K562 (cell line): Measurements from ENCODE around the gene FSTL4. TPM values are rescaled to one million over a fixed set of nuclear protein-coding genes. Genes with fewer than 3 reads are reported as not detected.

Source experiments
- ATAC-seq: fragments of 200-7000 bp; cut with Tn5 transposase; 3 replicates; pipeline ENCODE4 v1.9.1; 2020; ENCODE audit warnings: moderate library complexity
- BruUV-seq: library from RNA; stranded (reverse); fragments of 400-500 nt; replicated peaks from 2 replicates; lab custom pipeline; 2021; lab: Mats Ljungman, UMichigan
- CTCF ChIA-PET: fragments of 300-600 bp; formaldehyde crosslinking; extraction: SDS; loops from one replicate; lab custom pipeline; 2021; ENCODE audit warnings: low intra/inter-chr PET ratio; lab: Yijun Ruan, JAX
- POLR2A ChIA-PET: fragments of 300-600, 350-650 bp; sonication (Branson Sonifier 250); formaldehyde crosslinking; extraction: SDS; loops from one replicate; lab custom pipeline; 2021; ENCODE audit warnings: antibody characterized with exemption, inconsistent platforms; lab: Yijun Ruan, JAX
- DNase-seq, 4 experiments: peaks; one replicate each; pipeline versions ENCODE4 v3.0.0 to v3.0.0-alpha.2; 2011 to 2018; ENCODE audit warnings: low spot score in 3 of 4, mixed read lengths in 3 of 4; ENCODE audit errors: extremely low read depth in 1 of 4
- FAIRE-seq: peaks from 2 replicates; lab custom pipeline; 2011; peaks lifted over from hg19 to GRCh38; lab: Jason Lieb, UNC
- H2AFZ ChIP-seq: 2 replicates; pipeline ENCODE4 v1.6.0; 2011; ENCODE audit warnings: low read depth, low read length, control low read depth, inconsistent platforms
- H3K27ac ChIP-seq: fragments of 200-600 bp; 3 replicates; pipeline ENCODE4 v1.8.0; 2011; ENCODE audit warnings: low read depth, mild to moderate bottlenecking, control low read depth, inconsistent platforms, low read length, moderate library complexity, mixed read lengths; ENCODE audit errors: extremely low read depth
- H3K27me3 ChIP-seq, 2 experiments: fragments of 300-600 bp in 1 of 2; 2 replicates in 1 of 2; 3 replicates in 1 of 2; pipeline versions ENCODE4 v1.6.0 to v1.8.0; 2011; ENCODE audit warnings: inconsistent platforms in 2 of 2, low read length in 2 of 2, mild to moderate bottlenecking in 1 of 2, mixed read lengths in 1 of 2, moderate library complexity in 1 of 2; ENCODE audit not compliant: control insufficient read depth in 2 of 2, insufficient read depth in 2 of 2
- H3K36me3 ChIP-seq: fragments of 300-600 bp; 3 replicates; pipeline ENCODE4 v1.8.0; 2011; ENCODE audit warnings: mild to moderate bottlenecking, low read length, inconsistent platforms; ENCODE audit not compliant: control insufficient read depth, insufficient read depth
- H3K4me1 ChIP-seq, 2 experiments: fragments of 200-600 bp in 1 of 2; replicated peaks in 1 of 2; 2 replicates in 1 of 2; 3 replicates in 1 of 2; pipeline versions ENCODE4 v1.5.1 to v1.8.0; 2011; ENCODE audit warnings: inconsistent platforms in 2 of 2, low read length in 2 of 2, mild to moderate bottlenecking in 1 of 2, mixed read lengths in 1 of 2, moderate library complexity in 1 of 2; ENCODE audit not compliant: control insufficient read depth in 2 of 2, insufficient read depth in 2 of 2
- H3K4me2 ChIP-seq: 2 replicates; pipeline ENCODE4 v1.6.1; 2011; ENCODE audit warnings: low read length, control low read depth, inconsistent platforms, mixed read lengths; ENCODE audit not compliant: insufficient read depth
- H3K4me3 ChIP-seq: fragments of 200-600 bp; sonication (generic), shearing (Covaris generic); 2 replicates; pipeline ENCODE4 v1.5.1; 2016; ENCODE audit warnings: control low read depth, inconsistent platforms
- H3K79me2 ChIP-seq: fragments of 200-600 bp; 3 replicates; pipeline ENCODE4 v1.8.0; 2011; ENCODE audit warnings: low read length, inconsistent platforms; ENCODE audit not compliant: control insufficient read depth, insufficient read depth
- H3K9ac ChIP-seq, 2 experiments: 2 replicates each; pipeline versions ENCODE4 v1.6.0 to v1.6.1; 2011; ENCODE audit warnings: low read depth in 2 of 2, low read length in 2 of 2, control low read depth in 1 of 2, inconsistent platforms in 1 of 2, mild to moderate bottlenecking in 1 of 2, mixed read lengths in 1 of 2; ENCODE audit not compliant: insufficient read depth in 1 of 2
- H3K9me1 ChIP-seq: one replicate; pipeline ENCODE4 v1.6.0; 2011; ENCODE audit warnings: inconsistent platforms, mild to moderate bottlenecking, low read length, moderate library complexity; ENCODE audit not compliant: control insufficient read depth, insufficient read depth
- H3K9me3 ChIP-seq: replicated peaks from 2 replicates; pipeline ENCODE4 v1.5.1; 2011; ENCODE audit warnings: low read depth, low read length, inconsistent platforms; ENCODE audit not compliant: control insufficient read depth, insufficient read depth
- H4K20me1 ChIP-seq: replicated peaks from 2 replicates; pipeline ENCODE4 v1.6.1; 2011; ENCODE audit warnings: low read length, inconsistent platforms, mixed read lengths; ENCODE audit not compliant: control insufficient read depth, insufficient read depth
- CHD2 ChIP-seq: IDR thresholded peaks from 2 replicates; pipeline ENCODE4 v1.6.1; 2011; ENCODE audit warnings: low read depth, low read length
- FOXA3 ChIP-seq, 2 experiments: fragments of 450-650 bp in 1 of 2; sonication (generic) in 1 of 2; formaldehyde crosslinking; IDR thresholded peaks in 1 of 2; conservative IDR thresholded peaks in 1 of 2; 2 replicates each; pipeline versions ENCODE4 v1.4.0 to v1.8.0; 2020 to 2022; ENCODE audit warnings: mild to moderate bottlenecking in 2 of 2, missing genetic modification reagents in 1 of 2
- HBP1 ChIP-seq: fragments of 450-650 bp; formaldehyde crosslinking; IDR thresholded peaks from 2 replicates; pipeline ENCODE4 v1.4.0; 2022; ENCODE audit warnings: missing genetic modification characterization
- HMGN3 ChIP-seq: IDR thresholded peaks from 2 replicates; pipeline ENCODE4 v1.6.1; 2011; ENCODE audit warnings: borderline replicate concordance, low read depth, mild to moderate bottlenecking, mixed read lengths, low read length; ENCODE audit not compliant: insufficient read length; ENCODE audit errors: extremely low read depth
- NCOA6 ChIP-seq: fragments of 450-650 bp; IDR thresholded peaks from 2 replicates; pipeline ENCODE4 v1.6.1; 2017; ENCODE audit warnings: mild to moderate bottlenecking
- SMARCC2 ChIP-seq: fragments of 450-650 bp; IDR thresholded peaks from 2 replicates; pipeline ENCODE4 v1.6.1; 2017; ENCODE audit warnings: antibody characterized with exemption, moderate library complexity, mild to moderate bottlenecking, low read depth
- TSC22D4 ChIP-seq: fragments of 450-650 bp; IDR thresholded peaks from 2 replicates; pipeline ENCODE4 v1.6.1; 2016; ENCODE audit warnings: missing genetic modification characterization, missing biosample characterization, control low read depth
- ZBTB1 ChIP-seq: sonication (generic); formaldehyde crosslinking; IDR thresholded peaks from 2 replicates; pipeline ENCODE4 v1.8.1; 2023; ENCODE audit warnings: missing genetic modification reagents, low read depth, mild to moderate bottlenecking, borderline replicate concordance
- ZNF12 ChIP-seq: sonication (generic); formaldehyde crosslinking; IDR thresholded peaks from 2 replicates; pipeline ENCODE4 v1.4.0; 2020; ENCODE audit warnings: mild to moderate bottlenecking, missing genetic modification reagents
- ZNF165 ChIP-seq: fragments of 250-450 bp; sonication (Bioruptor Pico); IDR thresholded peaks from 2 replicates; pipeline ENCODE4 v1.4.0; 2020; ENCODE audit warnings: borderline replicate concordance
- WGBS: fragments of 100-300 bp; shearing (Covaris generic); methylation state at CpG from one replicate; pipeline ENCODE4 v1.1.6; 2016; ENCODE audit warnings: low coverage, mixed read lengths; ENCODE audit not compliant: insufficient coverage; ENCODE audit errors: missing lambda C conversion rate; 5-methylcytosine and 5-hydroxymethylcytosine counted together
- in situ Hi-C: fragments of 300-500 bp; cut with MboI; formaldehyde crosslinking; loops from 4 replicates; pipeline ENCODE4 v1.15.0; 2018; ENCODE audit warnings: inconsistent platforms, mixed read lengths
- intact Hi-C: fragments of 100-400 bp; cut with micrococcal nuclease; formaldehyde crosslinking; loops from 2 replicates; pipeline ENCODE4 v1.14.2; 2022
- polyA plus RNA-seq, 8 experiments: library from polyadenylated mRNA; depleted of rRNA in 4 of 8; stranded (reverse) in 5 of 8; unstranded in 3 of 8; fragments of >200 nt; fragmentation: Nextera tagmentation in 2 of 8; fragmentation: Illumina TruSeq in 1 of 8; extraction: Ambion mirVana in 2 of 8; extraction: Trizol in 1 of 8; gene quantifications; 2 replicates each; pipeline versions ENCODE4 v1.2.1 to v1.2.3, GENCODE V29; 2011 to 2014; ENCODE audit warnings: inconsistent platforms in 1 of 8, missing spikeins in 1 of 8
- total RNA-seq, 7 experiments: library from RNA; depleted of rRNA in 6 of 7; stranded (reverse); fragments of >200 nt in 6 of 7; fragmentation: Illumina TruSeq in 2 of 7; extraction: Trizol in 2 of 7; gene quantifications; 2 replicates each; pipeline versions ENCODE4 v1.2.1 to v1.2.3, GENCODE V29; 2011 to 2021; ENCODE audit warnings: low replicate concordance in 1 of 7
- TF ChIP-seq, protein P1 (sequence below): fragments of 250-450 bp; sonication (Bioruptor Pico); IDR thresholded peaks from 2 replicates; pipeline ENCODE4 v1.4.0; 2020; ENCODE audit warnings: mild to moderate bottlenecking
- TF ChIP-seq, protein P2 (sequence below), 2 experiments: fragments of 150-350 bp in 1 of 2; IDR thresholded peaks; 2 replicates each; pipeline ENCODE4 v1.6.1; 2012 to 2016; ENCODE audit warnings: low read depth in 2 of 2, low read length in 2 of 2, mild to moderate bottlenecking in 1 of 2, moderate library complexity in 1 of 2

FSTL4 gene
- total and polyA plus RNA-seq, 9 of the 15 experiments (the other 6 are each of a cell fraction or from before 2014, with no cell fraction given) = 0.08 to 0.18 (median 0.10) TPM; not detected in 5

DNA sequence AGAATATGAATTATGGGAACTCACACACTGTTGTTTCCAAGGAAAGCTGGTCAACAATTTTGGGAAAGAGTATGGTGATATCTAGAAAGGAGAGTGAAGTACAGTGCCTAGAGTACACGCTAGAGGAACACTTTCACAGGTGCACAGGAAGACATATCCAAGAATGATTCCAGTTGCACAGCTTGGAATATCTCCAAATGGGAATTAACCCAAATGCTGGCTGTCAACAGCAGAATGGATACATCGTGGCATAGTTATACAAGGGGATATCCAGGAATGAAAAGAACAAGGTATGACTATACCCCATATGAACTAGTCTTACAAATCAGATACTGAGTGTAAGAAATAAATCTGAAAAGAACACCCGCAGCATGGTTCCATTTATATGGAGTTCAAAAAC is 231.3 kb downstream of the FSTL4 start:
- Histone ChIP-seq H3K9me3 (no peaks in the 10 kb centered on the region), H3K9me1 (no peaks in the 10 kb centered on the region), H3K79me2 (no peaks in the 10 kb centered on the region), H2AFZ (no peak overlapping the region), H3K4me1 (no peaks in the 10 kb centered on the region), H4K20me1 (no peaks in the 10 kb centered on the region), H3K27ac (no peak overlapping the region), H3K4me3 (no peak overlapping the region), H3K36me3 (no peaks in the 10 kb centered on the region), H3K27me3 (peaks cover 6 to 38% of the 10 kb centered on the region in 2 experiments; a peak in 4 of 5 replicates), H3K4me2 (no peak overlapping the region), H3K9ac (no peak overlapping the region)
- DNase-seq (no peak), ATAC-seq (no peak), FAIRE-seq (no peak)
- BruUV-seq = no TSS peak
- intact Hi-C loops (no loop called here), in situ Hi-C loops (no loop called here)
- TF ChIP-seq ZNF165 (CRISPR knock-in tag) (no peak), ZNF12 (no peak), SMARCC2 (no peak), FOXA3 (CRISPR knock-in tag; conservative IDR thresholded peaks at IDR 0.05 in 1 of 2, IDR thresholded peaks at IDR 0.05 in 1 of 2) (no peak), HBP1 (CRISPR knock-in tag) (no peak), HMGN3 (no peak), TSC22D4 (no peak), CHD2 (no peak), ZBTB1 (CRISPR knock-in tag) (no peak), NCOA6 (no peak)
- TF ChIP-seq, protein P1, sequence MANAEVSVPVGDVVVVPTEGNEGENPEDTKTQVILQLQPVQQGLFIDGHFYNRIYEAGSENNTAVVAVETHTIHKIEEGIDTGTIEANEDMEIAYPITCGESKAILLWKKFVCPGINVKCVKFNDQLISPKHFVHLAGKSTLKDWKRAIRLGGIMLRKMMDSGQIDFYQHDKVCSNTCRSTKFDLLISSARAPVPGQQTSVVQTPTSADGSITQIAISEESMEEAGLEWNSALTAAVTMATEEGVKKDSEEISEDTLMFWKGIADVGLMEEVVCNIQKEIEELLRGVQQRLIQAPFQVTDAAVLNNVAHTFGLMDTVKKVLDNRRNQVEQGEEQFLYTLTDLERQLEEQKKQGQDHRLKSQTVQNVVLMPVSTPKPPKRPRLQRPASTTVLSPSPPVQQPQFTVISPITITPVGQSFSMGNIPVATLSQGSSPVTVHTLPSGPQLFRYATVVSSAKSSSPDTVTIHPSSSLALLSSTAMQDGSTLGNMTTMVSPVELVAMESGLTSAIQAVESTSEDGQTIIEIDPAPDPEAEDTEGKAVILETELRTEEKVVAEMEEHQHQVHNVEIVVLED (CRISPR knock-in tag) = no peak
- TF ChIP-seq, protein P2, sequence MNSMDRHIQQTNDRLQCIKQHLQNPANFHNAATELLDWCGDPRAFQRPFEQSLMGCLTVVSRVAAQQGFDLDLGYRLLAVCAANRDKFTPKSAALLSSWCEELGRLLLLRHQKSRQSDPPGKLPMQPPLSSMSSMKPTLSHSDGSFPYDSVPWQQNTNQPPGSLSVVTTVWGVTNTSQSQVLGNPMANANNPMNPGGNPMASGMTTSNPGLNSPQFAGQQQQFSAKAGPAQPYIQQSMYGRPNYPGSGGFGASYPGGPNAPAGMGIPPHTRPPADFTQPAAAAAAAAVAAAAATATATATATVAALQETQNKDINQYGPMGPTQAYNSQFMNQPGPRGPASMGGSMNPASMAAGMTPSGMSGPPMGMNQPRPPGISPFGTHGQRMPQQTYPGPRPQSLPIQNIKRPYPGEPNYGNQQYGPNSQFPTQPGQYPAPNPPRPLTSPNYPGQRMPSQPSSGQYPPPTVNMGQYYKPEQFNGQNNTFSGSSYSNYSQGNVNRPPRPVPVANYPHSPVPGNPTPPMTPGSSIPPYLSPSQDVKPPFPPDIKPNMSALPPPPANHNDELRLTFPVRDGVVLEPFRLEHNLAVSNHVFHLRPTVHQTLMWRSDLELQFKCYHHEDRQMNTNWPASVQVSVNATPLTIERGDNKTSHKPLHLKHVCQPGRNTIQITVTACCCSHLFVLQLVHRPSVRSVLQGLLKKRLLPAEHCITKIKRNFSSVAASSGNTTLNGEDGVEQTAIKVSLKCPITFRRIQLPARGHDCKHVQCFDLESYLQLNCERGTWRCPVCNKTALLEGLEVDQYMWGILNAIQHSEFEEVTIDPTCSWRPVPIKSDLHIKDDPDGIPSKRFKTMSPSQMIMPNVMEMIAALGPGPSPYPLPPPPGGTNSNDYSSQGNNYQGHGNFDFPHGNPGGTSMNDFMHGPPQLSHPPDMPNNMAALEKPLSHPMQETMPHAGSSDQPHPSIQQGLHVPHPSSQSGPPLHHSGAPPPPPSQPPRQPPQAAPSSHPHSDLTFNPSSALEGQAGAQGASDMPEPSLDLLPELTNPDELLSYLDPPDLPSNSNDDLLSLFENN (IDR thresholded peaks at IDR 0.05; ENCODE audit: low read depth in 2 of 2, low read length in 2 of 2) = no peak
- POLR2A ChIA-PET = no interaction called here
- 0% methylated on average over 3 of the region's 3 CpGs for WGBS
- CTCF ChIA-PET = no interaction called here
